Measurements from ENCODE around the gene TMED3. TPM values are rescaled to one million over a fixed set of nuclear protein-coding genes. Genes with fewer than 3 reads are reported as not detected.

Gene TMED3
- total RNA-seq, 1 donor from 2014 or later = 32.1 TPM

DNA sequence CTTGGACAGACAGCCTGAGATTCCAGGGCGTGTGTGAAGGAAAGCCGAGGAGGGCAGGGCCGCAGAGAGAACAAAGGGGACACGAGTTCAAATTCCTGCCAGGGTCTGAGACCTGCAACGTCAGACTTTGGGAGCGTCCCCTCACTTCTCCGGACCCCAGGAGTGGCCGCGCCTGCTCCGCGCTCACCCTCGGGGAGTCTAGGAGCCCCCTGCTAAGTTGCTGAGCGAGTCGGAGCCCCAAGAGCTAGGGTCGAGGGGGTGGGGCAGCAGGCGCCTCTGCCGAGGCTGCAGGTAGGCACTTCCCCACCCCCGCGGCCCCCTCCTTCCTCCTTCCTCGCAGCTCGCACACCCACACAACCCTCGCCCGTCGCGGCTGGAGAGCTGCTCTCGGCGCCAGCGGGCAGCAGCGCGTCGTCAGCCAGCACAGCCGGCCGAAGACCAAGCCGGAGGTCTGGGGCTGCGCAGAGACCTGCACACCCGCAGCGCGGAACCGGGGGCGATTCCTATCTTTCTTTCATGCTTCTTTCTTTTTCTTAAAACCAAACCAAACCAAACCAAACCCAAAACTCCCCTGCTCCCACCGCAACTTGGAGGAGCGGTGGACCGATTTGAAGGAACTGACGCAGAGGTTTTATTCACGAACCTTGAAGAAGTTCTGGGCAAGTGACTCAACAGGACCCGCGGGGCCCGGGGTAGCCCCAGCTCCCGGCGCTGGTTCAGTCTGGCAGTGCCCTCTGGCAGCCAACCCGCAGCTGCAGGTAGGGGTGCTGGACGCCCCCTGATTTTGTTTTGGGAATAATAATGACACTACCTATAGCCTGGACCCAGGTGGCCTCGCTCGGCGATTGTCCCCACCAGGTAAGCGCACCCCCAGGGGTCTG, 28.3 kb upstream of the TMED3 start, which contains the start of gene ANKRD34C:
TSS of gene ANKRD34C (plus strand) at position 352 of the 881 bp plus-strand sequence. CDS start 10,563 bp downstream, outside the sequence.
- DNase-seq = peak; percentile 66
- Mint-ChIP-seq H3K4me3 (ENCODE audit: unreplicated experiment) (peak within 1 kb of the TSS; percentile 85), H3K4me1 (ENCODE audit: low read depth, unreplicated experiment) (peaks cover 4% of the 10 kb centered on the region), H3K9me3 (ENCODE audit: unreplicated experiment) (peaks cover 2% of the 10 kb centered on the region), H3K27ac (ENCODE audit: unreplicated experiment) (no peak within 1 kb of the TSS), H3K36me3 (ENCODE audit: unreplicated experiment) (peaks cover 10% of the 10 kb centered on the region), H3K27me3 (ENCODE audit: unreplicated experiment) (peaks cover 16% of the 10 kb centered on the region)
- TF ChIP-seq, protein P1, sequence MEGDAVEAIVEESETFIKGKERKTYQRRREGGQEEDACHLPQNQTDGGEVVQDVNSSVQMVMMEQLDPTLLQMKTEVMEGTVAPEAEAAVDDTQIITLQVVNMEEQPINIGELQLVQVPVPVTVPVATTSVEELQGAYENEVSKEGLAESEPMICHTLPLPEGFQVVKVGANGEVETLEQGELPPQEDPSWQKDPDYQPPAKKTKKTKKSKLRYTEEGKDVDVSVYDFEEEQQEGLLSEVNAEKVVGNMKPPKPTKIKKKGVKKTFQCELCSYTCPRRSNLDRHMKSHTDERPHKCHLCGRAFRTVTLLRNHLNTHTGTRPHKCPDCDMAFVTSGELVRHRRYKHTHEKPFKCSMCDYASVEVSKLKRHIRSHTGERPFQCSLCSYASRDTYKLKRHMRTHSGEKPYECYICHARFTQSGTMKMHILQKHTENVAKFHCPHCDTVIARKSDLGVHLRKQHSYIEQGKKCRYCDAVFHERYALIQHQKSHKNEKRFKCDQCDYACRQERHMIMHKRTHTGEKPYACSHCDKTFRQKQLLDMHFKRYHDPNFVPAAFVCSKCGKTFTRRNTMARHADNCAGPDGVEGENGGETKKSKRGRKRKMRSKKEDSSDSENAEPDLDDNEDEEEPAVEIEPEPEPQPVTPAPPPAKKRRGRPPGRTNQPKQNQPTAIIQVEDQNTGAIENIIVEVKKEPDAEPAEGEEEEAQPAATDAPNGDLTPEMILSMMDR (IDR thresholded peaks at IDR 0.05; ENCODE audit: partially characterized antibody, unreplicated experiment) = no peak

DNA sequence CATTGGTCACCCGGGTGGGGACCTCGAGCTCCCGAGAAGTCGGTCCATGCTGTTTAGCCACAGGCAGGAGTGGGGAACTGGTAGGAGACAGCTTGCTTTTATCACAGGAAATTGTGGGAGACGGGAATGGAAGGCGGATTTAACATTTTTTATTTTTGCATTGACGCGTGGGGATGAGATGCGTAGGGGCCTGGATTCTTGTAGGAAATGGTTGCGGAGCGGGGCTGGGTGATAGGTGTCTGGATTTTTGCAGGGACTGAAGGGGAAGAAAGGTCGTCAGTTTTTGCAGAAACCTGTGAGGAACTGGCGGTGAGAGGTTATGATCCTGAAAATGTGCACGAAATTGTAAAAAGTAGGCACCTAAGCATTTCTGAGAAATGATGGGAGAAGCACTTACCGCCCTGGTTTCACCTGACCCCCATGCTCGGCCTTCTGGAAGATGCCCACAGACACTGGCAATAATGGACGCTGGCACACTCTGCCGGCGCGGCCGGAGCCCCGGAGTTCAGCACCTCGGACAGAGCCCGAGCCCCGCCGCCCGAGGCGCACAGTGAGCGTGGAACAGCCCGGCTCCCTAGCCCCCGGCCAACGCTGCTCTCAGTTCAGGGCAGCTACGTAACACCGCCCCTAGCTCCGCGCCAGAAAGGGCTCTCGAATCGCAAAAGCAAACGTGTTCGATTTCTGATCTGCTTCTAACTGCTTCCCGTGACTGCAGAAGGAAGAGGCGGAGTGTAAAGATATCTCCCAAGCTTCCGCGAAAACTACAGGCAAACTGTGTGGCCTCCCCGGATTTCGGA, 27.5 kb upstream of the TMED3 start:
- peaks cover 16% of the 10 kb centered on the region for H3K27me3 Mint-ChIP-seq (ENCODE audit: unreplicated experiment)

DNA sequence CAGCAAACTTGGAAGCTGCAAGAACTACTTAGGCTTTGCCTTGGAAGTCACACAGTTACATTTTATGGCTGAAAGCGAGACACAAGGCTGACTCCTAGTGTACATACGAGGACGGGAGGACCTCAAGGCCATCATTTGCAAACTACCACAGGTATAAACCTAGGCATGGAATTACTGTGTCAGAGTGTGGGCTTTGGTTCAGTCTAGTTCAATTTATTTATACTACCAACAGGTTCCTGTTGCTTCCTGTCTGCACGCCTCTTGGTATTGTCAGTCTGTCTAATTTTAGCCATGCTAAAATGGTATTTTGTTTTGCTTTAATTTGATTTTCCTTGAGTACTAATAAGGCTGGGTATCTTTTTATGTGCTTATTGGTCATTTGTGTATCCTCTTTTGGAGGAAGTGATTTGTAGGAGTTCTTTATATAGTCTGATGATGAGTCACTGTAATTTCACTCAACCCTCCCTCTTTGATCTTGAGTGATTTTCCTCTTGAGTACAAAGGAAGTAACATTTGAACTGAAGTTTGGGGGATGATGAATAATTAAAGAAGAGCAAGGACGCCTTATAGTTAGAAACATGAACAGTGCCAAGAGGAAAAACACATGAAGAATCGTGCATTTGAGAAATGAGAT, 20.2 kb upstream of the TMED3 start:
- H3K4me1 Mint-ChIP-seq (ENCODE audit: low read depth, unreplicated experiment) = no peaks in the 10 kb centered on the region

More for the DNA sequence above, 27.5 kb upstream of the TMED3 start:
- Mint-ChIP-seq H3K9me3 (ENCODE audit: unreplicated experiment) (peaks cover 2% of the 10 kb centered on the region), H3K4me3 (ENCODE audit: unreplicated experiment) (peak overlapping the region; percentile 85), H3K4me1 (ENCODE audit: low read depth, unreplicated experiment) (peaks cover 4% of the 10 kb centered on the region), H3K27ac (ENCODE audit: unreplicated experiment) (no peak overlapping the region), H3K36me3 (ENCODE audit: unreplicated experiment) (peaks cover 10% of the 10 kb centered on the region)
- TF ChIP-seq, protein P1 (IDR thresholded peaks at IDR 0.05; ENCODE audit: partially characterized antibody, unreplicated experiment) = no peak
- DNase-seq = peak; percentile 54

DNA sequence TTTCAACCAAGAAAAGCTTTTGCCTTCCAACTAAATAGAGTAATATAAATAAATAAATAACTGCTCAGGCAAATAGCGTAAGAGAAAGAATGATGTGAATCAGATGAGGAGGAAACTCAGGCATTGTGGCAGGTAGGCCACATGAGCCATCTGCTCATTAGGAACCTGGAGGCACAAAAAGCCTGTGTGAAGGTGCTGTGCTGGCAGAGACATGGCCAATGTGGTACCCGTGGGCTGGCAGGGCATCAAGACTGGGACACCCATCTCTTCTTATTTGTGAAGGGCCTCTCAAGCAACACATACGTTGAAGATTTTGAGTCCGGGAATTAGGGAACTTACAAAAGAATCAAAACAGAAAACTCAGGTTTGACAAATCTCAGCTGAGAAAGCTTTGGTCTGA, 18.9 kb upstream of the TMED3 start:
- H3K36me3 Mint-ChIP-seq (ENCODE audit: unreplicated experiment) = no peaks in the 10 kb centered on the region
- peaks cover 4% of the 10 kb centered on the region for H3K27me3 Mint-ChIP-seq (ENCODE audit: unreplicated experiment)
- no peak for DNase-seq

More for the DNA sequence above, 20.2 kb upstream of the TMED3 start:
- no peaks in the 10 kb centered on the region for H3K9me3 Mint-ChIP-seq (ENCODE audit: unreplicated experiment)
- no peak overlapping the region for H3K27ac Mint-ChIP-seq (ENCODE audit: unreplicated experiment)
- H3K4me3 Mint-ChIP-seq (ENCODE audit: unreplicated experiment) = no peak overlapping the region
- H3K36me3 Mint-ChIP-seq (ENCODE audit: unreplicated experiment) = no peaks in the 10 kb centered on the region
- peaks cover 4% of the 10 kb centered on the region for H3K27me3 Mint-ChIP-seq (ENCODE audit: unreplicated experiment)
- TF ChIP-seq, protein P1 (IDR thresholded peaks at IDR 0.05; ENCODE audit: partially characterized antibody, unreplicated experiment) = no peak
- no peak for DNase-seq

More for the DNA sequence above, 18.9 kb upstream of the TMED3 start:
- Mint-ChIP-seq H3K27ac (ENCODE audit: unreplicated experiment) (no peak overlapping the region), H3K4me1 (ENCODE audit: low read depth, unreplicated experiment) (no peaks in the 10 kb centered on the region), H3K4me3 (ENCODE audit: unreplicated experiment) (no peak overlapping the region), H3K9me3 (ENCODE audit: unreplicated experiment) (no peaks in the 10 kb centered on the region)
- TF ChIP-seq, protein P1 (IDR thresholded peaks at IDR 0.05; ENCODE audit: partially characterized antibody, unreplicated experiment) = no peak
